HepG2 (cell line): Measurements from ENCODE around the gene PPP1R12C. TPM values are rescaled to one million over a fixed set of nuclear protein-coding genes. Genes with fewer than 3 reads are reported as not detected.
A peak's percentile ranks its signal among the peaks of the same experiment; 100 is the strongest.

Experiments
- ADNP ChIP-seq: sonication (generic); formaldehyde crosslinking; IDR thresholded peaks from 2 replicates; pipeline ENCODE4 v1.4.0; 2020; ENCODE audit warnings: missing genetic modification reagents
- BRD4 ChIP-seq: sonication (generic); formaldehyde crosslinking; IDR thresholded peaks from 2 replicates; pipeline ENCODE4 v1.4.0; 2020; ENCODE audit warnings: missing genetic modification reagents
- FOXK1 ChIP-seq: sonication (generic); formaldehyde crosslinking; IDR thresholded peaks from 2 replicates; pipeline ENCODE4 v1.4.0; 2020; ENCODE audit warnings: low read depth, missing genetic modification reagents, borderline replicate concordance
- GMEB1 ChIP-seq: sonication (generic); formaldehyde crosslinking; IDR thresholded peaks from 2 replicates; pipeline ENCODE4 v1.5.1; 2020; ENCODE audit warnings: missing genetic modification reagents, mild to moderate bottlenecking, borderline replicate concordance
- HNRNPK ChIP-seq: fragments of 200-400 bp; formaldehyde crosslinking; IDR thresholded peaks from 2 replicates; pipeline ENCODE4 v1.6.1; 2018; ENCODE audit warnings: low read length, low read depth, moderate library complexity, mild to moderate bottlenecking; ENCODE audit not compliant: poor library complexity, severe bottlenecking
- IKZF4 ChIP-seq: sonication (generic); formaldehyde crosslinking; IDR thresholded peaks from 2 replicates; pipeline ENCODE4 v1.5.1; 2020; ENCODE audit warnings: borderline replicate concordance, mild to moderate bottlenecking, low read depth, missing genetic modification reagents; ENCODE audit errors: not compliant biosample characterization
- MBNL3 ChIP-seq: fragments of 250-450 bp; sonication (Bioruptor Pico); conservative IDR thresholded peaks from 2 replicates; pipeline ENCODE4 v1.8.0; 2022; ENCODE audit warnings: mild to moderate bottlenecking, inconsistent platforms
- NR0B2 ChIP-seq: sonication (generic); formaldehyde crosslinking; IDR thresholded peaks from 2 replicates; pipeline ENCODE4 v1.4.0; 2020; ENCODE audit warnings: mild to moderate bottlenecking, missing genetic modification reagents
- NR3C1 ChIP-seq: sonication (generic); formaldehyde crosslinking; IDR thresholded peaks from 2 replicates; pipeline ENCODE4 v1.4.0; 2020; ENCODE audit warnings: missing genetic modification reagents
- PAXIP1 ChIP-seq: sonication (generic); formaldehyde crosslinking; conservative IDR thresholded peaks from 2 replicates; pipeline ENCODE4 v1.4.0; 2020; ENCODE audit warnings: mild to moderate bottlenecking, missing genetic modification reagents, moderate library complexity
- POLR2AphosphoS2 ChIP-seq: IDR thresholded peaks from 2 replicates; pipeline ENCODE4 v1.6.1; 2011; ENCODE audit warnings: low read depth, low read length, improper control_type of control experiment
- PPARG ChIP-seq: conservative IDR thresholded peaks from 2 replicates; pipeline ENCODE4 v1.6.1; 2016; ENCODE audit warnings: missing biosample characterization, missing genetic modification reagents
- SALL2 ChIP-seq: sonication (generic); formaldehyde crosslinking; IDR thresholded peaks from 2 replicates; pipeline ENCODE4 v1.8.1; 2023; ENCODE audit warnings: mild to moderate bottlenecking, missing genetic modification reagents, inconsistent platforms
- ZFP37 ChIP-seq: sonication (generic); formaldehyde crosslinking; IDR thresholded peaks from 2 replicates; pipeline ENCODE4 v1.4.0; 2020; ENCODE audit warnings: missing genetic modification reagents, borderline replicate concordance
- ZFP82 ChIP-seq: sonication (generic); formaldehyde crosslinking; IDR thresholded peaks from 2 replicates; pipeline ENCODE4 v1.5.1; 2020; ENCODE audit warnings: mild to moderate bottlenecking, missing genetic modification reagents, borderline replicate concordance
- ZNF232 ChIP-seq: sonication (generic); formaldehyde crosslinking; IDR thresholded peaks from 2 replicates; pipeline ENCODE4 v1.4.0; 2020; ENCODE audit warnings: missing genetic modification reagents, borderline replicate concordance
- ZNF660 ChIP-seq: sonication (generic); formaldehyde crosslinking; IDR thresholded peaks from 2 replicates; pipeline ENCODE4 v1.5.1; 2020; ENCODE audit warnings: mild to moderate bottlenecking, low read depth, missing genetic modification reagents, borderline replicate concordance
- ZNF768 ChIP-seq: sonication (generic); formaldehyde crosslinking; IDR thresholded peaks from 2 replicates; pipeline ENCODE4 v1.4.0; 2020; ENCODE audit warnings: missing genetic modification reagents
- ZNF776 ChIP-seq: sonication (generic); formaldehyde crosslinking; IDR thresholded peaks from 2 replicates; pipeline ENCODE4 v1.4.0; 2020; ENCODE audit warnings: mild to moderate bottlenecking, missing genetic modification reagents
- polyA plus RNA-seq, 8 experiments: library from polyadenylated mRNA; depleted of rRNA in 3 of 8; stranded (reverse) in 7 of 8; unstranded in 1 of 8; fragments of >200 nt; fragmentation: Illumina TruSeq in 4 of 8; extraction: Trizol in 4 of 8; gene quantifications; 2 replicates each; pipeline versions ENCODE4 v1.2.1 to v1.2.3, GENCODE V29; 2011 to 2016; ENCODE audit warnings: low read depth in 4 of 8, missing spikeins in 1 of 8, mixed read lengths in 1 of 8; ENCODE audit not compliant: insufficient read depth in 1 of 8
- total RNA-seq, 5 experiments: library from RNA; depleted of rRNA; stranded (reverse); fragments of >200 nt; fragmentation: Illumina TruSeq; extraction: Trizol; gene quantifications; 2 replicates each; pipeline ENCODE4 v1.2.3, GENCODE V29; 2016; ENCODE audit warnings: low read depth in 1 of 5
- TF ChIP-seq, protein P1 (sequence below): sonication (generic); formaldehyde crosslinking; IDR thresholded peaks from 2 replicates; pipeline ENCODE4 v1.5.1; 2020; ENCODE audit warnings: mild to moderate bottlenecking, missing genetic modification reagents

Gene PPP1R12C
- total and polyA plus RNA-seq, 2 of the 13 experiments (the other 11 are each of a cell fraction or from before 2014, with no cell fraction given): 29.7 to 30.3 TPM

DNA sequence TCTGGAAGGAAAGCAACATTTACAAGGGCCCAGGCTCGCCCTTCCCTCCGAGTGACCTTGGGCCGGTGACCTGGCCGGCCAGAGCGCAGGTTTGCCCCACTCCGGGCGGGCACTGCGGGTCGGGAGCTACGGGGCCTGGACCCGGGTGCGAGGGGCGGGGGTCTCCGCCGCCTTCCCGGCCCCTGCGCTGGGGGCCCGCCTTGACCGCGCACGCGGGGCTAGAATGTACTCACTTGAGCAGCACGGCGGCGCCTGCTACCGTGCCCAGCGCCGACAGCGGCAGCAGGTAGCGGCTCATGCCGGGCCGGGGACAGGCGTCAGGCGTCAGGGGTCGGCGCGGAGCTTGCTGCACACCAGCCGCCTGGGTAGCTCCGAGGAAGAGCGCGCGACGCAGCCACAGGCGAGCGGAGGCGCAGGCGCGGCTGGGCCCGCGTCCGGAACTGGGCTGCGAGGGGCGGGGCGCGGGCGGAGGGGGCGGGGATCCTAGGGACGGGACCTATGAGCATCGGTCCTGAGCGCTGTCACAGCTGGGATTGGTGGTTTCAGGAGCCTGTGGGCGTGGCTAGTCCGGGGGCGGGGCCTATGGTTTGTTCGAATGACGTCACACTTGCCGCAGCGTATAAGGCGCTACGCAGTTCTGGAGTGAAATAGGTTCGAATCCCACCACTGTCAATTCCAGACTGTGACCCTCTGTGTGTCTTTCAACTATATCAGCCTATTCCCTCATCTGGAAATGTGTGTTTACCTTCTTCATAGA lies 54.5 kb downstream of the PPP1R12C start, which contains the start of gene RDH13 (continued):
- TF ChIP-seq NR0B2 (no peak), ZNF768 (CRISPR knock-in tag) (no peak; the same call in 1 of the 2 replicates), ZFP37 (CRISPR knock-in tag) (no peak), ZNF660 (CRISPR knock-in tag) (no peak), ADNP (peak; percentile 70; the same call in 1 of the 2 replicates), GMEB1 (CRISPR knock-in tag) (peak; percentile 53; the same call in 1 of the 2 replicates), ZNF776 (no peak), PAXIP1 (CRISPR knock-in tag) (no peak; the same call in 1 of the 2 replicates), HNRNPK (no peak), FOXK1 (CRISPR knock-in tag) (0 out of 2 replicates have a peak, but pooled peaks have one; percentile 23), NR3C1 (CRISPR knock-in tag) (no peak), ZNF232 (CRISPR knock-in tag) (no peak), BRD4 (CRISPR knock-in tag) (no peak), PPARG (CRISPR knock-in tag) (no peak), SALL2 (CRISPR knock-in tag) (no peak), MBNL3 (CRISPR knock-in tag) (no peak), ZFP82 (CRISPR knock-in tag) (no peak), POLR2AphosphoS2 (no peak), IKZF4 (CRISPR knock-in tag) (no peak)
- TF ChIP-seq, protein P1, sequence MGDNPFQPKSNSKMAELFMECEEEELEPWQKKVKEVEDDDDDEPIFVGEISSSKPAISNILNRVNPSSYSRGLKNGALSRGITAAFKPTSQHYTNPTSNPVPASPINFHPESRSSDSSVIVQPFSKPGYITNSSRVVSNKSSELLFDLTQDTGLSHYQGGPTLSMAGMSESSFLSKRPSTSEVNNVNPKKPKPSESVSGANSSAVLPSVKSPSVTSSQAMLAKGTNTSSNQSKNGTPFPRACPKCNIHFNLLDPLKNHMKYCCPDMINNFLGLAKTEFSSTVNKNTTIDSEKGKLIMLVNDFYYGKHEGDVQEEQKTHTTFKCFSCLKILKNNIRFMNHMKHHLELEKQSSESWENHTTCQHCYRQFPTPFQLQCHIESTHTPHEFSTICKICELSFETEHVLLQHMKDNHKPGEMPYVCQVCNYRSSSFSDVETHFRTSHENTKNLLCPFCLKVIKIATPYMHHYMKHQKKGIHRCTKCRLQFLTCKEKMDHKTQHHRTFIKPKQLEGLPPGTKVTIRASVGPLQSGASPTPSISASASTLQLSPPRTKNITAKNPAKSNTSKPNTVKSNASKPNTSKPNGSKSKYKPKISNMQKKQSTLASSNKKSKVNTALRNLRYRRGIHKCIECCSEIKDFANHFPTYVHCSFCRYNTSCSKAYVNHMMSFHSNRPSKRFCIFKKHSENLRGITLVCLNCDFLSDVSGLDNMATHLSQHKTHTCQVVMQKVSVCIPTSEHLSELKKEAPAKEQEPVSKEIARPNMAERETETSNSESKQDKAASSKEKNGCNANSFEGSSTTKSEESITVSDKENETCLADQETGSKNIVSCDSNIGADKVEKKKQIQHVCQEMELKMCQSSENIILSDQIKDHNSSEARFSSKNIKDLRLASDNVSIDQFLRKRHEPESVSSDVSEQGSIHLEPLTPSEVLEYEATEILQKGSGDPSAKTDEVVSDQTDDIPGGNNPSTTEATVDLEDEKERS: no peak
